ENCODE results near the gene KAZALD1. TPM values are rescaled to one million over a fixed set of nuclear protein-coding genes. Genes with fewer than 3 reads are reported as not detected.

The KAZALD1 gene
- total RNA-seq, 1 experiment from 2014 or later, result 16.0 TPM

DNA sequence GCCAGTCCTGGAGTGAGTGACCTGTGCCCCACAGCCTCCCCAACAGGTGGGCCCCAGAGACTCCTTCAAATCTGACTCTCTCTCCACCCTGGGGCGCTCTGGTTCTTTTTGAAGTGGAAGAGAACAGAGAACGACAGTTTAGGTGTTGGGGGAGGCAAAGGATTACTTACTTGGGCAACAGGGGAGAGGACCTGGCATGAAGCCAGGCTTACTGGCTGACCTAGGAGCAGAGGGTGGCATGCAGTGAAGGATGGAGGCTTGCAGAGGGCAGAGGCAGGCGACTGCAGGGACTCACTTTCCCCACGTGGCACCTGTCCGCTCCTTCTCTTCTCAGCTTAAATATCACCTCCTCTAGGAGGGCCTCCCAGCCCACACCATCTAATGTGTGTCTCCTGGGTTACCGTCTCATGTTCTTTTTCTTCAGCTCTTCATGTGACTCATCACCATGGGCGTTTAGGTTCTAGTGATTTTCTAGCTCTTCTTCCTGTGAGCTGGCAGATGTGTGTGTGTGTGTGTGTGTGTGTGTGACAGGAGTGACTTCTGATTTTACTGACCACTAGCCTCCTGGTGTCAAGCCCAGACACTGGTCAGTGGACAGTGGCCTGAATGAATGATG lies 46.7 kb upstream of the KAZALD1 start:
- H3K27me3 ChIP-seq (ENCODE audit: insufficient read depth, low read length), result no peaks in the 10 kb centered on the region
- no peaks in the 10 kb centered on the region for H3K36me3 ChIP-seq (ENCODE audit: control insufficient read depth in 1 of 2, insufficient read depth in 2 of 2, low read length in 2 of 2)
- intact Hi-C loops (cut with micrococcal nuclease), result loop anchor here (5.0 to 10.0 kb wide), 4 partner anchors 138 to 670 kb away; partner anchors contain the start of genes PAX2 and SCD
- H3K27ac ChIP-seq (ENCODE audit: low read depth, low read length), result no peak overlapping the region
- H3K4me3 ChIP-seq (replicated peaks in 1 of 2; ENCODE audit: low read depth in 1 of 2, low read length in 2 of 2), result no peak overlapping the region
- H2AFZ ChIP-seq (ENCODE audit: low read depth, low read length, poor library complexity, severe bottlenecking), result no peak overlapping the region
- DNase-seq (ENCODE audit: low read depth, low spot score) (no peak), ATAC-seq (no peak)
- H3K9ac ChIP-seq (ENCODE audit: low read length), result no peak overlapping the region
- no peaks in the 10 kb centered on the region for H3K79me2 ChIP-seq (ENCODE audit: insufficient read depth, low read length)
- H3K4me2 ChIP-seq (ENCODE audit: low read length), result no peak overlapping the region
- no TSS peak for BruUV-seq (replicated peaks)
- TF ChIP-seq TCF7L2 (IDR thresholded peaks at IDR 0.05; ENCODE audit: borderline replicate concordance, extremely low read depth, insufficient read depth, insufficient read length), result no peak
- no peak for TF ChIP-seq EZH2 (IDR thresholded peaks at IDR 0.05)
- TF ChIP-seq SIN3A (IDR thresholded peaks at IDR 0.05; ENCODE audit: low read depth), result no peak
- TF ChIP-seq, protein P1, sequence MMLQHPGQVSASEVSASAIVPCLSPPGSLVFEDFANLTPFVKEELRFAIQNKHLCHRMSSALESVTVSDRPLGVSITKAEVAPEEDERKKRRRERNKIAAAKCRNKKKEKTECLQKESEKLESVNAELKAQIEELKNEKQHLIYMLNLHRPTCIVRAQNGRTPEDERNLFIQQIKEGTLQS (IDR thresholded peaks at IDR 0.05), result no peak
- no peak for TF ChIP-seq CEBPB (IDR thresholded peaks at IDR 0.05; ENCODE audit: low read depth)
- no peak for TF ChIP-seq YY1 (IDR thresholded peaks at IDR 0.05; ENCODE audit: extremely low read depth, insufficient replicate concordance, low read depth, low read length)
- TF ChIP-seq POLR2AphosphoS5 (IDR thresholded peaks at IDR 0.05; ENCODE audit: low read depth, low read length), result no peak
- TF ChIP-seq, protein P2, sequence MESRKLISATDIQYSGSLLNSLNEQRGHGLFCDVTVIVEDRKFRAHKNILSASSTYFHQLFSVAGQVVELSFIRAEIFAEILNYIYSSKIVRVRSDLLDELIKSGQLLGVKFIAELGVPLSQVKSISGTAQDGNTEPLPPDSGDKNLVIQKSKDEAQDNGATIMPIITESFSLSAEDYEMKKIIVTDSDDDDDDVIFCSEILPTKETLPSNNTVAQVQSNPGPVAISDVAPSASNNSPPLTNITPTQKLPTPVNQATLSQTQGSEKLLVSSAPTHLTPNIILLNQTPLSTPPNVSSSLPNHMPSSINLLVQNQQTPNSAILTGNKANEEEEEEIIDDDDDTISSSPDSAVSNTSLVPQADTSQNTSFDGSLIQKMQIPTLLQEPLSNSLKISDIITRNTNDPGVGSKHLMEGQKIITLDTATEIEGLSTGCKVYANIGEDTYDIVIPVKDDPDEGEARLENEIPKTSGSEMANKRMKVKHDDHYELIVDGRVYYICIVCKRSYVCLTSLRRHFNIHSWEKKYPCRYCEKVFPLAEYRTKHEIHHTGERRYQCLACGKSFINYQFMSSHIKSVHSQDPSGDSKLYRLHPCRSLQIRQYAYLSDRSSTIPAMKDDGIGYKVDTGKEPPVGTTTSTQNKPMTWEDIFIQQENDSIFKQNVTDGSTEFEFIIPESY (IDR thresholded peaks at IDR 0.05; ENCODE audit: extremely low read depth, insufficient replicate concordance, low read length), result no peak
- no peak for TF ChIP-seq SRF (IDR thresholded peaks at IDR 0.05; ENCODE audit: low read depth)
- TF ChIP-seq ZFX (IDR thresholded peaks at IDR 0.05), result no peak
- TF ChIP-seq SP1 (IDR thresholded peaks at IDR 0.05; ENCODE audit: low read depth), result no peak
- no peak for TF ChIP-seq FOSL1 (IDR thresholded peaks at IDR 0.05; ENCODE audit: low read depth)
- TF ChIP-seq EGR1 (IDR thresholded peaks at IDR 0.05; ENCODE audit: low read depth), result no peak
- no peak for TF ChIP-seq CBX3 (IDR thresholded peaks at IDR 0.05; ENCODE audit: low read depth)
- TF ChIP-seq ZNF274 (IDR thresholded peaks at IDR 0.05; ENCODE audit: low read depth, low read length), result no peak
- no peak for TF ChIP-seq RAD21 (IDR thresholded peaks at IDR 0.05; ENCODE audit: low read depth)
- TF ChIP-seq ELF1 (IDR thresholded peaks at IDR 0.05; ENCODE audit: borderline replicate concordance, low read depth), result no peak
- TF ChIP-seq, protein P3, sequence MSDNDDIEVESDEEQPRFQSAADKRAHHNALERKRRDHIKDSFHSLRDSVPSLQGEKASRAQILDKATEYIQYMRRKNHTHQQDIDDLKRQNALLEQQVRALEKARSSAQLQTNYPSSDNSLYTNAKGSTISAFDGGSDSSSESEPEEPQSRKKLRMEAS (IDR thresholded peaks at IDR 0.05), result no peak
- TF ChIP-seq, protein P4, sequence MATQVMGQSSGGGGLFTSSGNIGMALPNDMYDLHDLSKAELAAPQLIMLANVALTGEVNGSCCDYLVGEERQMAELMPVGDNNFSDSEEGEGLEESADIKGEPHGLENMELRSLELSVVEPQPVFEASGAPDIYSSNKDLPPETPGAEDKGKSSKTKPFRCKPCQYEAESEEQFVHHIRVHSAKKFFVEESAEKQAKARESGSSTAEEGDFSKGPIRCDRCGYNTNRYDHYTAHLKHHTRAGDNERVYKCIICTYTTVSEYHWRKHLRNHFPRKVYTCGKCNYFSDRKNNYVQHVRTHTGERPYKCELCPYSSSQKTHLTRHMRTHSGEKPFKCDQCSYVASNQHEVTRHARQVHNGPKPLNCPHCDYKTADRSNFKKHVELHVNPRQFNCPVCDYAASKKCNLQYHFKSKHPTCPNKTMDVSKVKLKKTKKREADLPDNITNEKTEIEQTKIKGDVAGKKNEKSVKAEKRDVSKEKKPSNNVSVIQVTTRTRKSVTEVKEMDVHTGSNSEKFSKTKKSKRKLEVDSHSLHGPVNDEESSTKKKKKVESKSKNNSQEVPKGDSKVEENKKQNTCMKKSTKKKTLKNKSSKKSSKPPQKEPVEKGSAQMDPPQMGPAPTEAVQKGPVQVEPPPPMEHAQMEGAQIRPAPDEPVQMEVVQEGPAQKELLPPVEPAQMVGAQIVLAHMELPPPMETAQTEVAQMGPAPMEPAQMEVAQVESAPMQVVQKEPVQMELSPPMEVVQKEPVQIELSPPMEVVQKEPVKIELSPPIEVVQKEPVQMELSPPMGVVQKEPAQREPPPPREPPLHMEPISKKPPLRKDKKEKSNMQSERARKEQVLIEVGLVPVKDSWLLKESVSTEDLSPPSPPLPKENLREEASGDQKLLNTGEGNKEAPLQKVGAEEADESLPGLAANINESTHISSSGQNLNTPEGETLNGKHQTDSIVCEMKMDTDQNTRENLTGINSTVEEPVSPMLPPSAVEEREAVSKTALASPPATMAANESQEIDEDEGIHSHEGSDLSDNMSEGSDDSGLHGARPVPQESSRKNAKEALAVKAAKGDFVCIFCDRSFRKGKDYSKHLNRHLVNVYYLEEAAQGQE (IDR thresholded peaks at IDR 0.05; ENCODE audit: low read depth), result no peak
- H3K9me3 ChIP-seq (ENCODE audit: control insufficient read depth in 1 of 2, insufficient read depth in 1 of 2, low read depth in 1 of 2, low read length in 2 of 2), result no peaks in the 10 kb centered on the region
- no peaks in the 10 kb centered on the region for H4K20me1 ChIP-seq (ENCODE audit: insufficient read depth)
- ChIA-PET RAD21 (ENCODE audit: low non-redundant PET in 1 of 2, low total read pairs in 2 of 2, uncharacterized antibody in 2 of 2, unreplicated experiment in 2 of 2) (interaction anchor here (0.6 to 1.5 kb wide), 8 partner anchors 15 to 137 kb away, joined by 3 to 10 read pairs (median 3); partner anchors contain the start of genes PDZD7 (in 1 of the 2) and SFXN3 (in 1 of the 2)), CTCF (interaction anchor here (0.7 to 5.0 kb wide), 21 partner anchors 8 to 453 kb away, joined by 3 to 98 read pairs (median 7); partner anchors contain the start of genes LZTS2, PDZD7, SEMA4G and SFXN3), POLR2A (interaction anchor here (1.0 to 1.5 kb wide), 3 partner anchors 16 to 18 kb away, joined by 4 to 9 read pairs (median 6); partner anchors contain the start of genes PDZD7 and SFXN3)
- H3K4me1 ChIP-seq (ENCODE audit: control insufficient read depth in 1 of 2, insufficient read depth in 2 of 2, low read length in 2 of 2), result peaks cover 25 to 59% of the 10 kb centered on the region in 2 experiments
- no peaks in the 10 kb centered on the region for H3K9me2 ChIP-seq (ENCODE audit: insufficient read depth)

All from HCT116 (cell line).